ENCODE measurements around the gene RAD51B.

DNA sequence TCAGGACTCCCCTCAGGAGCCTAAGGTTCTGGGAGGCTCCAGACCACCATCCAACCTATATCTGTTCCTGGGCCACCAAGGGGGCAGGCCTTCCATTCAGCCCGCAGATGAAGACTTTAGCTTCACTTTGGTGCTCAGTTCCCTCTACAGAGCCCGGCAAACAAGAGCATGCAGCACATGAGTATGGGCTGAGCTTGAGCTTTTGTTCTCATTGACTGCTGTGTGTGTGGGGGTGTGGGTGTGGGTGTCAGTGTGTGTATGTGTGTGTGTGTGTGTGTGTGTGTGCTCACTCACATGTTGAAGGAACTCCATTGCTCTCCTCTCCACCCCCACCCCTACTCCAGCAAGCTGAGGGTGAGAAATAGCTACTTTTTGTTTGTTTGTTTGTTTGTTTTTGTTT, 754.1 kb downstream of the RAD51B start:
- TF ChIP-seq, protein P1, sequence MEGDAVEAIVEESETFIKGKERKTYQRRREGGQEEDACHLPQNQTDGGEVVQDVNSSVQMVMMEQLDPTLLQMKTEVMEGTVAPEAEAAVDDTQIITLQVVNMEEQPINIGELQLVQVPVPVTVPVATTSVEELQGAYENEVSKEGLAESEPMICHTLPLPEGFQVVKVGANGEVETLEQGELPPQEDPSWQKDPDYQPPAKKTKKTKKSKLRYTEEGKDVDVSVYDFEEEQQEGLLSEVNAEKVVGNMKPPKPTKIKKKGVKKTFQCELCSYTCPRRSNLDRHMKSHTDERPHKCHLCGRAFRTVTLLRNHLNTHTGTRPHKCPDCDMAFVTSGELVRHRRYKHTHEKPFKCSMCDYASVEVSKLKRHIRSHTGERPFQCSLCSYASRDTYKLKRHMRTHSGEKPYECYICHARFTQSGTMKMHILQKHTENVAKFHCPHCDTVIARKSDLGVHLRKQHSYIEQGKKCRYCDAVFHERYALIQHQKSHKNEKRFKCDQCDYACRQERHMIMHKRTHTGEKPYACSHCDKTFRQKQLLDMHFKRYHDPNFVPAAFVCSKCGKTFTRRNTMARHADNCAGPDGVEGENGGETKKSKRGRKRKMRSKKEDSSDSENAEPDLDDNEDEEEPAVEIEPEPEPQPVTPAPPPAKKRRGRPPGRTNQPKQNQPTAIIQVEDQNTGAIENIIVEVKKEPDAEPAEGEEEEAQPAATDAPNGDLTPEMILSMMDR (IDR thresholded peaks at IDR 0.05), result no peak
- TF ChIP-seq POLR2A (IDR thresholded peaks at IDR 0.05), result no peak

Data from thyroid gland (tissue), 4 donors.